K562 (cell line): Measurements from ENCODE around the gene C1orf167. TPM values are rescaled to one million over a fixed set of nuclear protein-coding genes. Genes with fewer than 3 reads are reported as not detected.

Experiments used
- BRCA1 ChIP-seq, 2 experiments: fragments of 450-650 bp in 1 of 2; sonication (generic) in 1 of 2; formaldehyde crosslinking in 1 of 2; IDR thresholded peaks; 2 replicates each; pipeline versions ENCODE4 v1.5.0 to v1.6.1; 2017 to 2020; ENCODE audit warnings: mild to moderate bottlenecking in 1 of 2, missing genetic modification reagents in 1 of 2
- CBFB ChIP-seq: sonication (generic); formaldehyde crosslinking; IDR thresholded peaks from 2 replicates; pipeline ENCODE4 v1.4.0; 2020; ENCODE audit warnings: mild to moderate bottlenecking, missing genetic modification reagents
- GTF2E2 ChIP-seq: fragments of 200-800 bp; sonication (Bioruptor generic); IDR thresholded peaks from 2 replicates; pipeline ENCODE4 v1.6.1; 2016; ENCODE audit warnings: missing genetic modification characterization, missing compliant biosample characterization
- MAFG ChIP-seq: fragments of 450-650 bp; conservative IDR thresholded peaks from 2 replicates; pipeline ENCODE4 v1.6.1; 2016; ENCODE audit warnings: missing genetic modification characterization, missing compliant biosample characterization
- MCM3 ChIP-seq: fragments of 450-650 bp; IDR thresholded peaks from 2 replicates; pipeline ENCODE4 v1.6.1; 2016
- NFATC3 ChIP-seq: fragments of 450-650 bp; IDR thresholded peaks from 2 replicates; pipeline ENCODE4 v1.6.1; 2017; ENCODE audit warnings: mild to moderate bottlenecking
- PKNOX1 ChIP-seq: fragments of 450-650 bp; IDR thresholded peaks from 2 replicates; pipeline ENCODE4 v1.6.1; 2016
- RBBP5 ChIP-seq: fragments of 200-600 bp; sonication (generic); IDR thresholded peaks from 2 replicates; pipeline ENCODE4 v1.6.1; 2012; ENCODE audit warnings: borderline replicate concordance, mild to moderate bottlenecking, low read length, control low read depth, inconsistent platforms; ENCODE audit not compliant: insufficient read depth, poor library complexity, severe bottlenecking
- SP1 ChIP-seq: sonication (generic); formaldehyde crosslinking; IDR thresholded peaks from 2 replicates; pipeline ENCODE4 v1.8.1; 2022; ENCODE audit warnings: mild to moderate bottlenecking, missing genetic modification reagents
- TAF7 ChIP-seq: fragments of 450-650 bp; IDR thresholded peaks from 2 replicates; pipeline ENCODE4 v1.6.1; 2016; ENCODE audit warnings: missing genetic modification characterization, missing compliant biosample characterization
- TFAP4 ChIP-seq: sonication (generic); formaldehyde crosslinking; IDR thresholded peaks from 2 replicates; pipeline ENCODE4 v1.8.0; 2022; ENCODE audit warnings: missing genetic modification reagents, mild to moderate bottlenecking, moderate library complexity, borderline replicate concordance
- ZFP91 ChIP-seq: sonication (generic); formaldehyde crosslinking; IDR thresholded peaks from 2 replicates; pipeline ENCODE4 v1.8.0; 2022; ENCODE audit warnings: mild to moderate bottlenecking, missing genetic modification reagents
- ZNF444 ChIP-seq: fragments of 250-450 bp; sonication (Bioruptor Pico); IDR thresholded peaks from 2 replicates; pipeline ENCODE4 v1.4.0; 2020; ENCODE audit warnings: mild to moderate bottlenecking, moderate library complexity
- polyA plus RNA-seq, 8 experiments: library from polyadenylated mRNA; depleted of rRNA in 4 of 8; stranded (reverse) in 5 of 8; unstranded in 3 of 8; fragments of >200 nt; fragmentation: Nextera tagmentation in 2 of 8; fragmentation: Illumina TruSeq in 1 of 8; extraction: Ambion mirVana in 2 of 8; extraction: Trizol in 1 of 8; gene quantifications; 2 replicates each; pipeline versions ENCODE4 v1.2.1 to v1.2.3, GENCODE V29; 2011 to 2014; ENCODE audit warnings: inconsistent platforms in 1 of 8, missing spikeins in 1 of 8
- total RNA-seq, 7 experiments: library from RNA; depleted of rRNA in 6 of 7; stranded (reverse); fragments of >200 nt in 6 of 7; fragmentation: Illumina TruSeq in 2 of 7; extraction: Trizol in 2 of 7; gene quantifications; 2 replicates each; pipeline versions ENCODE4 v1.2.1 to v1.2.3, GENCODE V29; 2011 to 2021; ENCODE audit warnings: low replicate concordance in 1 of 7

The C1orf167 gene
- total and polyA plus RNA-seq, 9 of the 15 experiments (the other 6 are each of a cell fraction or from before 2014, with no cell fraction given) = 0.22 to 0.86 (median 0.31) TPM; not detected in 2

GRCh38 chr1:11802973-11803885 lies 41.2 kb downstream of the C1orf167 start (continued):
- peak; percentile 90 for TF ChIP-seq TFAP4 (CRISPR knock-in tag)
- no peak for TF ChIP-seq NFATC3
- 0 out of 2 replicates have a peak, but pooled peaks have one; percentile 18 for TF ChIP-seq ZNF444 (CRISPR knock-in tag)
- TF ChIP-seq PKNOX1 = peak; percentile 61; the same call in 1 of the 2 replicates
- TF ChIP-seq ZFP91 (CRISPR knock-in tag) = 0 out of 2 replicates have a peak, but pooled peaks have one; percentile 52
- no peak for TF ChIP-seq MAFG
- no peak for TF ChIP-seq GTF2E2 (tag)
- no peak for TF ChIP-seq MCM3
- TF ChIP-seq SP1 (CRISPR knock-in tag) = peak; percentile 88
- TF ChIP-seq RBBP5 = peak; percentile 3
- TF ChIP-seq TAF7 = peak; percentile 55; the same call in 1 of the 2 replicates
- no peak; the same call in 1 of the 2 replicates for TF ChIP-seq CBFB
- no peak for TF ChIP-seq BRCA1 (IDR thresholded peaks at IDR 0.05)
- no peak for TF ChIP-seq BRCA1 (CRISPR knock-in tag; IDR thresholded peaks at IDR 0.05)
